OCI-LY7 (cell line): Measurements from ENCODE around the gene SMPDL3A.

Experiments used
- CTCF ChIP-seq: fragments of 200-600 bp; sonication (generic); conservative IDR thresholded peaks from 2 replicates; pipeline ENCODE4 v1.5.1; 2014; ENCODE audit warnings: mild to moderate bottlenecking, antibody characterized with exemption, low read length, moderate library complexity, mixed read lengths
- EZH2phosphoT487 ChIP-seq: fragments of 200-600 bp; sonication (generic); IDR thresholded peaks from 2 replicates; pipeline ENCODE4 v1.6.1; 2018; ENCODE audit warnings: low read depth, borderline replicate concordance, mild to moderate bottlenecking, mixed run types, antibody characterized with exemption, low read length, moderate library complexity, mixed read lengths

- TF ChIP-seq CTCF (peak; percentile 79), EZH2phosphoT487 (no peak)
These were observed 50.4 kb downstream of the SMPDL3A start for GRCh38 chr6:122839472-122839871.
